ENCODE results near the gene CHFR. TPM values are rescaled to one million over a fixed set of nuclear protein-coding genes. Genes with fewer than 3 reads are reported as not detected.

The CHFR gene
- total and polyA plus RNA-seq, 5 donors, result 12.5 to 27.6 (median 15.9) TPM

DNA sequence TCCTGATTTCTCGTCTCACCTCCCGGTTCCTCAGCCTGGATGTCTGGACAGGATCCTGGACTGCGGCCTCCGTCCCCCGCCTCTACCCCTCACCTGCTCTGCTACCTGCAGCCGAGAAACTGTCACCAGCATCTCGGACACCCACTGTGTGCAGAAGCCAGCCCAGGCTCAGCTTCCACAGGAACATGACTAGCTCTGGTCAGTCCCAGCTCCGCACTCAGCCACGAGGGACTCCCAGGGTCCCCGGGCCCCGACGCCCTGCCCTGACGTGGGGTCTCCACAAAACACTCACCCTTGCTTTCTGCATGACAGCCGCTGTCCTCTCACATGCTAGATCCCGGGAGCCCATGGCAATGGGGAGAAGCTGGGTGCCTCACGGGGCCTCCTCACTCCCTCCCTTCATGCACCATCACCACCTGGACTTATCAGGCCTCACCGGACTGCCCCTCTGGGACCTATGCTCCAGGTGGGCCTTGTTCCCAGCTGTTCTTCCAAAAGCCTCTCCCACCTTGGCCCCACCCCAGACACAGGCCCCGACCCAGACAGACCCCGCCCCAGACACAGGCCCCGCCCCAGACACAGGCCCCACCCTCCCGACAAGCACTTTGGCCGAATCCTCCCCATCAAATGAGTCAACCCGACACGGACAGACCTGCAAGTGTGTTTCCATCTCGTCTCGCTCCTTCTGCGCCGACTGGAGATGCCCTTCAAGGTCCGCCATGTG lies 98.9 kb downstream of the CHFR start:
- no peaks in the 10 kb centered on the region for H3K9me3 ChIP-seq (ENCODE audit: control insufficient read depth, low read length)
- intact Hi-C loops (cut with DNase I), result no loop called here
- no peaks in the 10 kb centered on the region for H3K4me1 ChIP-seq (ENCODE audit: control insufficient read depth, insufficient read depth, low read length)
- no peak overlapping the region for H3K27ac ChIP-seq (ENCODE audit: low read length)
- WGBS, result 97% methylated on average over 29 of the region's 29 CpGs
- ATAC-seq (peak; percentile 11 to 14), DNase-seq (peak in 2 of 3 donors; percentile 14 to 41)
- no peaks in the 10 kb centered on the region for H3K27me3 ChIP-seq (ENCODE audit: control insufficient read depth, insufficient read depth)
- H3K4me3 ChIP-seq (ENCODE audit: low read length), result no peak overlapping the region

DNA sequence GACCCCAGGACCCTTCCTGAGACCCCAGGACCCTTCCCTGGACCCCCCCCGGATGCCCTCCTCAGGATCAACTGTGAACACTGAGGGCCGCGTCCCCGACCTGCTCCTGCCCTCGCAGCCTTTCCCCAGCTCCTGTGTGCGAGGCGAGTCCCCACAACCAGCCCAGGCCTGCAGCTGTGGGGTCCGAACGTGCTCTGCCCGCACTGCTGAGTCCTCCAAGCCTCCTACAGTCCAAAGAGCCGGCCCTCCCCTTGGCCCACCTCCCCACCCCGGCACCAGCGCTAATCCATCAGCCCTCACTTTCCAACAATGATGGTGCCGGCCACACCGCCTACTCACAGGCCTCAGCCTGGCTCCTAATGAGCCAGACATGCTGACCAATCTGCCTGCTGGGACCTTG lies 99.5 kb downstream of the CHFR start:
- WGBS, result 92% methylated on average over 15 of the region's 15 CpGs
- ATAC-seq, result no peak
- Histone ChIP-seq H3K9me3 (ENCODE audit: control insufficient read depth, low read length) (no peaks in the 10 kb centered on the region), H3K27ac (ENCODE audit: low read length) (no peak overlapping the region), H3K4me3 (ENCODE audit: low read length) (no peak overlapping the region), H3K4me1 (ENCODE audit: control insufficient read depth, insufficient read depth, low read length) (no peaks in the 10 kb centered on the region), H3K27me3 (ENCODE audit: control insufficient read depth, insufficient read depth) (no peaks in the 10 kb centered on the region)
- intact Hi-C loops (cut with DNase I), result no loop called here
- peak in 1 of 3 donors; percentile 24 for DNase-seq

GRCh38 chr12:132786192-132786591 lies 101.2 kb downstream of the CHFR start:
- ATAC-seq, result no peak
- H3K27ac ChIP-seq (ENCODE audit: low read length), result no peak overlapping the region
- H3K9me3 ChIP-seq (ENCODE audit: control insufficient read depth, low read length), result no peaks in the 10 kb centered on the region
- H3K4me1 ChIP-seq (ENCODE audit: control insufficient read depth, insufficient read depth, low read length), result no peaks in the 10 kb centered on the region
- peak in 2 of 3 donors; percentile 28 to 40 for DNase-seq
- WGBS, result 96% methylated on average over 21 of the region's 21 CpGs
- no peak overlapping the region for H3K4me3 ChIP-seq (ENCODE audit: low read length)
- no peaks in the 10 kb centered on the region for H3K27me3 ChIP-seq (ENCODE audit: control insufficient read depth, insufficient read depth)
- intact Hi-C loops (cut with DNase I), result no loop called here

DNA sequence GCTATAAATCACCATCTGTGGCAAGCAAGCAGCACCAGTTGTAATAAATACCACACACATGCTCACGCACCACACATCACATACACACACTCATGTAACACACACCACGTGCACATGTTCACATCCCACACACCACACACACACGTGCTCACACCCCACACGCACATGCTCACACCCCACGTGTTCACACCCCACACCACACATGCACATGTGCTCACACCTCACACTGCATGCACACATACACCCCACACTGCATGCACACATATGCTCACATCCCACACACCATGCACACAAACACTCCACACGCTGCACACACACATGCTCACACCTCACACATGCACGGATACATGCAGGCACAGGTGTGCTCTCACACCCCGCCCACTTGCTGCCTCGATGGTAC lies 102.8 kb downstream of the CHFR start:
- Histone ChIP-seq H3K4me3 (ENCODE audit: low read length) (no peak overlapping the region), H3K27me3 (ENCODE audit: control insufficient read depth, insufficient read depth) (no peaks in the 10 kb centered on the region), H3K4me1 (ENCODE audit: control insufficient read depth, insufficient read depth, low read length) (no peaks in the 10 kb centered on the region), H3K27ac (ENCODE audit: low read length) (no peak overlapping the region), H3K9me3 (ENCODE audit: control insufficient read depth, low read length) (no peaks in the 10 kb centered on the region)
- no peak for ATAC-seq
- DNase-seq, result peak in 1 of 3 donors; percentile 25
- intact Hi-C loops (cut with DNase I), result no loop called here
- 83% methylated on average over 9 of the region's 9 CpGs for WGBS

- peak in 2 of 3 donors; percentile 44 to 63 for DNase-seq
- Histone ChIP-seq H3K27me3 (ENCODE audit: control insufficient read depth, insufficient read depth) (no peaks in the 10 kb centered on the region), H3K4me1 (ENCODE audit: control insufficient read depth, insufficient read depth, low read length) (no peaks in the 10 kb centered on the region), H3K9me3 (ENCODE audit: control insufficient read depth, low read length) (no peaks in the 10 kb centered on the region), H3K4me3 (ENCODE audit: low read length) (no peak overlapping the region), H3K27ac (ENCODE audit: low read length) (no peak overlapping the region)
- WGBS, result 84% methylated on average over 22 of the region's 22 CpGs
- intact Hi-C loops (cut with DNase I), result no loop called here
- no peak for ATAC-seq
Observed at GRCh38 chr12:132783917-132784531, 103.4 kb downstream of the CHFR start.

Other genes with a start within 250 kb of the CHFR start
- 10 to 100 TPM; 13.0 to 22.1 (median 15.8) TPM for gene POLE, start 200.3 kb downstream of the CHFR start, total RNA-seq
- 10.6 TPM for gene POLE, start 200.3 kb downstream of the CHFR start, polyA plus RNA-seq
- 10 to 100 TPM; 21.6 to 40.1 (median 36.3) TPM for gene PXMP2, start 200.0 kb downstream of the CHFR start, total RNA-seq
- gene PXMP2, start 200.0 kb downstream of the CHFR start, polyA plus RNA-seq, result 36.8 TPM
- 10 to 100 TPM; 21.2 to 24.0 (median 23.2) TPM for gene PGAM5, start 176.8 kb downstream of the CHFR start, total RNA-seq
- 15.1 TPM for gene PGAM5, start 176.8 kb downstream of the CHFR start, polyA plus RNA-seq
- 10 to 100 TPM; 24.8 to 34.1 (median 26.6) TPM for gene ANKLE2, start 125.8 kb downstream of the CHFR start, total RNA-seq
- gene ANKLE2, start 125.8 kb downstream of the CHFR start, polyA plus RNA-seq, result 17.7 TPM
- gene GOLGA3, start 58.7 kb downstream of the CHFR start, total RNA-seq, result 10 to 100 TPM; 28.0 to 49.8 (median 37.2) TPM
- gene GOLGA3, start 58.7 kb downstream of the CHFR start, polyA plus RNA-seq, result 14.6 TPM
- gene ZNF605, start 68.7 kb upstream of the CHFR start, total RNA-seq, result 10 to 100 TPM in 3 of 4 donors, 1 to 10 TPM in 1; 9.7 to 17.4 (median 15.3) TPM
- 6.5 TPM for gene ZNF605, start 68.7 kb upstream of the CHFR start, polyA plus RNA-seq
- 1 to 10 TPM; 4.3 to 6.3 (median 5.5) TPM for gene ZNF26, start 98.8 kb upstream of the CHFR start, total RNA-seq
- 2.3 TPM for gene ZNF26, start 98.8 kb upstream of the CHFR start, polyA plus RNA-seq
- gene ZNF84, start 149.9 kb upstream of the CHFR start, total RNA-seq, result 10 to 100 TPM; 19.5 to 23.8 (median 21.3) TPM
- gene ZNF84, start 149.9 kb upstream of the CHFR start, polyA plus RNA-seq, result 11.1 TPM
- gene ZNF140, start 193.3 kb upstream of the CHFR start, total RNA-seq, result 10 to 100 TPM in 2 of 4 donors, 1 to 10 TPM in 2; 8.5 to 10.7 (median 10.0) TPM
- 10.3 TPM for gene ZNF140, start 193.3 kb upstream of the CHFR start, polyA plus RNA-seq
- 1 to 10 TPM; 1.2 to 1.5 (median 1.3) TPM for gene ZNF891, start 242.7 kb upstream of the CHFR start, total RNA-seq
- 0.86 TPM for gene ZNF891, start 242.7 kb upstream of the CHFR start, polyA plus RNA-seq
- 10 to 100 TPM in 3 of 4 donors, 1 to 10 TPM in 1; 7.7 to 11.4 (median 10.4) TPM for gene ZNF10, start 243.0 kb upstream of the CHFR start, total RNA-seq
- 7.8 TPM for gene ZNF10, start 243.0 kb upstream of the CHFR start, polyA plus RNA-seq

All from right cardiac atrium (tissue), 5 donors.